Smooth muscle cell (in vitro differentiated cells): ENCODE measurements around the gene MOK. TPM values are rescaled to one million over a fixed set of nuclear protein-coding genes. Genes with fewer than 3 reads are reported as not detected.

Experiments
- DNase-seq: peaks from one replicate; lab custom pipeline; 2025; ENCODE audit not compliant: unreplicated experiment; lab: John Stamatoyannopoulos, UW
- H2AFZ ChIP-seq: fragments of 200-600 bp; sonication (generic); 2 replicates; pipeline ENCODE4 v1.6.0; 2016; ENCODE audit warnings: antibody characterized with exemption, low read depth, mild to moderate bottlenecking
- H3F3A ChIP-seq: fragments of 200-600 bp; sonication (generic); 2 replicates; pipeline ENCODE4 v1.6.0; 2017; ENCODE audit warnings: antibody characterized with exemption, low read depth
- H3K27ac ChIP-seq: fragments of 200-600 bp; sonication (generic); 2 replicates; pipeline ENCODE4 v1.5.1; 2016; ENCODE audit warnings: low read depth, mild to moderate bottlenecking
- H3K27me3 ChIP-seq: fragments of 200-600 bp; sonication (generic); 2 replicates; pipeline ENCODE4 v1.6.1; 2016; ENCODE audit warnings: low read depth, mild to moderate bottlenecking
- H3K36me3 ChIP-seq: fragments of 200-600 bp; sonication (generic); 2 replicates; pipeline ENCODE4 v1.5.1; 2016; ENCODE audit warnings: low read depth
- H3K4me1 ChIP-seq: fragments of 200-600 bp; sonication (generic); 2 replicates; pipeline ENCODE4 v1.5.1; 2016; ENCODE audit warnings: low read depth
- H3K4me2 ChIP-seq: fragments of 200-600 bp; sonication (generic); 2 replicates; pipeline ENCODE4 v1.6.0; 2016; ENCODE audit warnings: mild to moderate bottlenecking
- H3K4me3 ChIP-seq: fragments of 200-600 bp; sonication (generic); 2 replicates; pipeline ENCODE4 v1.5.1; 2016; ENCODE audit warnings: mild to moderate bottlenecking
- H3K79me2 ChIP-seq: fragments of 200-600 bp; sonication (generic); 2 replicates; pipeline ENCODE4 v1.6.0; 2016; ENCODE audit warnings: low read depth, mild to moderate bottlenecking
- H3K9ac ChIP-seq: fragments of 200-600 bp; sonication (generic); 2 replicates; pipeline ENCODE4 v1.6.0; 2016; ENCODE audit warnings: low read depth
- H3K9me3 ChIP-seq: fragments of 200-600 bp; sonication (generic); replicated peaks from 2 replicates; pipeline ENCODE4 v1.5.1; 2016; ENCODE audit warnings: low read depth
- H4K20me1 ChIP-seq: fragments of 200-600 bp; sonication (generic); 2 replicates; pipeline ENCODE4 v1.6.0; 2016; ENCODE audit warnings: low read depth
- WGBS: methylation state at CpG from one replicate; pipeline ENCODE4 v1.1.7; 2016; ENCODE audit warnings: low lambda C conversion rate; 5-methylcytosine and 5-hydroxymethylcytosine counted together
- polyA plus RNA-seq: library from polyadenylated mRNA; unstranded; fragments of >200 nt; fragmentation: Nextera tagmentation; extraction: Ambion mirVana; gene quantifications from 2 replicates; pipeline ENCODE4 v1.2.1, GENCODE V29; 2016
- total RNA-seq: library from RNA; depleted of rRNA; stranded (reverse); fragments of >200 nt; gene quantifications from 2 replicates; pipeline ENCODE4 v1.2.3, GENCODE V29; 2014
- TF ChIP-seq, protein P1 (sequence below): fragments of 200-600 bp; sonication (generic); IDR thresholded peaks from 2 replicates; pipeline ENCODE4 v1.5.1; 2017; ENCODE audit warnings: borderline replicate concordance, mild to moderate bottlenecking, antibody characterized with exemption; ENCODE audit not compliant: insufficient read depth, poor library complexity, severe bottlenecking

Gene MOK
- total and polyA plus RNA-seq, 2 experiments from 2014 or later, result 4.7 to 6.4 TPM

DNA sequence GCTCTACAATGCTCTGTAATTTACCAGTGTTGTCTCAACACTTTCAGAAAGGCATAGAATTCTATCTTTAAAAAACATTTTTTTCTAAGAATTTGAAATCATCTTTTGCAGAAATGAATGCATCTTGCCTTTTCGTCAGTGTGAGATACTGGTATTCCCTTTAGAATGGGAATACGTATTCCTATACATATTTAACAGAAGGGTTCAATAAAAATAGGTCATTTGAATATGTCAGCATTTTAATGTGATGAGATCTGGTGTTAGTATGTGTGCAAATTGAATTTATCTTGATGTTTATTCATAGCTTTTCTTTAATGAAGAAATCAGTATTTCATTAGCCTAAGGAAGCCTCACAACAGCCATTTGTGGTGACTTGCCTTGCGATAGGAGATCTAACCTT is 121.1 kb downstream of the MOK start:
- Histone ChIP-seq H3K4me1 (peaks cover 42% of the 10 kb centered on the region), H3K79me2 (peaks cover 76% of the 10 kb centered on the region)

DNA sequence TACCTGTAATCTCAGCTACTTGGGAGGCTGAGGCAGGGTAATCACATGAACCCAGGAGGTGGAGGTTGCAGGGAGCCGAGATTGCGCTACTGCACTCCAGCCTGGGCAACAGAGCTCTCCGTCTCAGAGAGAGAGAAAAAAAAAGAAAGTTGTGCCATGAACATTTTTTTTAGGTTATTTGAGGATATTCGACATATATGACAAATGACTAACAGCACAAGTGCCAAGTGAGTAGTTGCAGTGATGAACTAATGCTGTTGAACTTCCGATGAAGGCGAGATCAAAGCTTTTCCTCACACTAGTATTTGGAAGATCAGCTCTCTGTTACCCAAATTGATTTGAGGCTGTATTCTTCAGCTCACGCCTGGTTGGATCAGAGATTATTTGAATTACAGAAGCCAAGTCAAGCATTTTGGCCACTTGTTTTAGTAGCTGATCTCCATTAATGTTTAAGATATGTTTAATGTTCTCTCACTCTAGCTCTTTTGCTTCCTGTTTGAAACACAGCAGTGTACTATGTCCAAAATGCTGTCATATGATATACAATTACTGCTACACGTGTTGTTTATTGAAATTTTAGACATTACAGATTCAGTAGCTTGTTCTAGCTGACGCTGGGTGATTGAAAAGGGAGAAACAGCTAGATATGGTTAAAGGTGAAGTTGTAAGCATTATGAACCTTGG is 121.9 kb downstream of the MOK start:
- H4K20me1 ChIP-seq, result peaks cover 95% of the 10 kb centered on the region
- no peaks in the 10 kb centered on the region for H3K36me3 ChIP-seq
- H3K79me2 ChIP-seq, result peaks cover 82% of the 10 kb centered on the region
- H3K9ac ChIP-seq, result no peak overlapping the region
- H3K27ac ChIP-seq, result peak overlapping the region; percentile 72
- no peaks in the 10 kb centered on the region for H3K9me3 ChIP-seq
- TF ChIP-seq, protein P1, sequence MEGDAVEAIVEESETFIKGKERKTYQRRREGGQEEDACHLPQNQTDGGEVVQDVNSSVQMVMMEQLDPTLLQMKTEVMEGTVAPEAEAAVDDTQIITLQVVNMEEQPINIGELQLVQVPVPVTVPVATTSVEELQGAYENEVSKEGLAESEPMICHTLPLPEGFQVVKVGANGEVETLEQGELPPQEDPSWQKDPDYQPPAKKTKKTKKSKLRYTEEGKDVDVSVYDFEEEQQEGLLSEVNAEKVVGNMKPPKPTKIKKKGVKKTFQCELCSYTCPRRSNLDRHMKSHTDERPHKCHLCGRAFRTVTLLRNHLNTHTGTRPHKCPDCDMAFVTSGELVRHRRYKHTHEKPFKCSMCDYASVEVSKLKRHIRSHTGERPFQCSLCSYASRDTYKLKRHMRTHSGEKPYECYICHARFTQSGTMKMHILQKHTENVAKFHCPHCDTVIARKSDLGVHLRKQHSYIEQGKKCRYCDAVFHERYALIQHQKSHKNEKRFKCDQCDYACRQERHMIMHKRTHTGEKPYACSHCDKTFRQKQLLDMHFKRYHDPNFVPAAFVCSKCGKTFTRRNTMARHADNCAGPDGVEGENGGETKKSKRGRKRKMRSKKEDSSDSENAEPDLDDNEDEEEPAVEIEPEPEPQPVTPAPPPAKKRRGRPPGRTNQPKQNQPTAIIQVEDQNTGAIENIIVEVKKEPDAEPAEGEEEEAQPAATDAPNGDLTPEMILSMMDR, result no peak
- H3K4me2 ChIP-seq, result peak overlapping the region; percentile 54
- DNase-seq, result no peak
- H3K4me1 ChIP-seq, result peaks cover 38% of the 10 kb centered on the region
- no peak overlapping the region for H3K4me3 ChIP-seq
- 70% methylated on average over 9 of the region's 9 CpGs for WGBS
- no peak overlapping the region for H2AFZ ChIP-seq
- H3K27me3 ChIP-seq, result no peaks in the 10 kb centered on the region
- peaks cover 22% of the 10 kb centered on the region for H3F3A ChIP-seq

More for the DNA sequence above, 121.1 kb downstream of the MOK start:
- H3K4me3 ChIP-seq, result no peak overlapping the region
- H3K4me2 ChIP-seq, result no peak overlapping the region
- peaks cover 95% of the 10 kb centered on the region for H4K20me1 ChIP-seq
- H3K9ac ChIP-seq, result no peak overlapping the region
- no peak overlapping the region for H3K27ac ChIP-seq
- H3K9me3 ChIP-seq, result no peaks in the 10 kb centered on the region
- no peaks in the 10 kb centered on the region for H3K27me3 ChIP-seq
- H3K36me3 ChIP-seq, result no peaks in the 10 kb centered on the region
- 98% methylated on average over 3 of the region's 3 CpGs for WGBS
- peaks cover 25% of the 10 kb centered on the region for H3F3A ChIP-seq
- DNase-seq, result no peak
- no peak overlapping the region for H2AFZ ChIP-seq
- TF ChIP-seq, protein P1, result no peak

DNA sequence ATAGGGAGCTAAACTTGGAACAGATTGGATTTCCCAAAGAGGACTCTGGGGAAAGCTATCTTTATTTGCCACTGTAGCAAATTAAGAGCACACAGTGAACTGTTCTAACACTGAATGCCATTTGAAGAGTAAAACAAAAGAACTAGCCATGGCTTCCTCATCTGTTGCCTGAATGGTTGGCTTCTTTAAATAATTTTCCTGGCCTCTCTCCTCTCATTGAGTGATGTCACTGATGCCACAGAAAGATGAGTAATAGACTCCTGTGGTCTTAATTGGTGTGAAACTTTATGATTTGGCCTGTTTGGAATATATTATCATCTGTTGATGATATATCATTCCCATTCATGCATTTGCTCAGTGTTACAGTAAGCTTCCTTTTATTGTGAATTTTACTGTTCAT is 122.8 kb downstream of the MOK start:
- Histone ChIP-seq H3K27ac (peak overlapping the region; percentile 72), H3K79me2 (peaks cover 89% of the 10 kb centered on the region), H3K4me1 (peaks cover 29% of the 10 kb centered on the region), H3K9ac (no peak overlapping the region), H3K9me3 (no peaks in the 10 kb centered on the region), H3K27me3 (no peaks in the 10 kb centered on the region), H3K4me2 (peak overlapping the region; percentile 54), H4K20me1 (peaks cover 95% of the 10 kb centered on the region), H3K4me3 (no peak overlapping the region), H3K36me3 (no peaks in the 10 kb centered on the region), H3F3A (peaks cover 16% of the 10 kb centered on the region), H2AFZ (no peak overlapping the region)
- TF ChIP-seq, protein P1, result no peak
- no peak for DNase-seq

DNA sequence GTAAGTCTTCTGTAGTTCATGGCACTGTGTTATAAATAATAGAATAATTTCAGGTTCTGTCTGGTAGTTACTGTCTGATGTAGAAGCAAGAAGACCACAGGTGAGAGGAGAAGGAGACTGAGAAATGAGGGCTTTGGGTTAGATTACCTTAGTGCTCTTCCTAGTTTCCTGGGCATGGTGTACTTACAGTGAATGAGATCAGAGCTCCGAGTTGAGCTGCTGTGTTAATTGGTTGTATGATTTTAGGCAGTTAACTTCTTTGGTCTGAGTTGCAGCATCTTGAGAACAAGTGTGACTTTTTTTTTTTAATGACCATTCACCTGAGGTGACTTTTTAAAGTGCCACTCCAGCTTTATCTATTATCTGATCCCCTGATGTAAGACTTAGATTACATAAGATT is 123.8 kb downstream of the MOK start:
- peaks cover 95% of the 10 kb centered on the region for H4K20me1 ChIP-seq
- H3K79me2 ChIP-seq, result peaks cover 94% of the 10 kb centered on the region
- no peak overlapping the region for H3K27ac ChIP-seq
- DNase-seq, result no peak
- H3K4me3 ChIP-seq, result no peak overlapping the region
- no peaks in the 10 kb centered on the region for H3K36me3 ChIP-seq
- no peaks in the 10 kb centered on the region for H3K9me3 ChIP-seq
- WGBS, result 73% methylated on average over 1 of the region's 1 CpG
- H3K4me1 ChIP-seq, result peaks cover 28% of the 10 kb centered on the region
- peaks cover 12% of the 10 kb centered on the region for H3F3A ChIP-seq
- TF ChIP-seq, protein P1, result no peak
- H2AFZ ChIP-seq, result no peak overlapping the region
- H3K9ac ChIP-seq, result no peak overlapping the region
- no peaks in the 10 kb centered on the region for H3K27me3 ChIP-seq
- no peak overlapping the region for H3K4me2 ChIP-seq
